ENCODE measurements around the gene AGPAT4. TPM values are rescaled to one million over a fixed set of nuclear protein-coding genes. Genes with fewer than 3 reads are reported as not detected.

The AGPAT4 gene
- total and polyA plus RNA-seq, 2 of the 4 experiments (the other 2 are of a cell fraction) = 3.6 to 3.8 TPM

DNA sequence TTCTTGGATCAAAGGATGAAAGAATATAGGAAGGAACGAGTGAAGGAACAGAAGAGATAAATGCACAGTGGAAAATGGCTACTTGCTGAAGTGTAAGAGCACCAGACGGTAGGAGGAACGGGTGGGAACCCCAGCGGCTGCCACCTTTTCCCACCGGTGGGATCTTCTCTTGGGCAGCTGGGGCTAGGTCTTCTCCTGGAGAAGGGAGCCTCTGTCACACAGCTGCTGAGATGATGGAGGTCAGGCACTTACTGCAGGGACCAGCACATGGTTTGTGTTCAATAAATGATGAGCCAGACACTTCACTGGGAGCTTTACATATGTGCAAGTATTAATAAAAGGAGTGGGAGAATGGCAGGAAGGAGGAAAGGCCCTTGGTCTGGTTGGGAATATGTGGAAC lies 123.7 kb downstream of the AGPAT4 start:
- H3K27ac ChIP-seq (ENCODE audit: insufficient read depth, low read length) = no peak overlapping the region
- WGBS, 2 experiments (ENCODE audit: extremely low coverage in 2 of 2, insufficient read length in 1 of 2) = 88% methylated on average over 1 of the region's 5 CpGs; no CpG with 5 or more reads in 1 of the 2 experiments
- POLR2A ChIA-PET (ENCODE audit: unreplicated experiment) = no interaction called here
- H2BK120ac ChIP-seq (ENCODE audit: low read depth, low read length) = no peak overlapping the region
- dilution Hi-C loops (cut with HindIII; ENCODE audit: low sequenced_read_pairs, unreplicated experiment) = no loop called here
- no peaks in the 10 kb centered on the region for H3K9me1 ChIP-seq (ENCODE audit: insufficient read depth, low read length)
- no peak overlapping the region for H2BK5ac ChIP-seq (ENCODE audit: low read depth, low read length, poor library complexity, severe bottlenecking)
- no peaks in the 10 kb centered on the region for H3K79me1 ChIP-seq (ENCODE audit: low read depth in 1 of 2, low read length in 2 of 2)
- in situ Hi-C loops (cut with MboI; ENCODE audit: low sequenced_read_pairs) = no loop called here
- TF ChIP-seq, protein P1, sequence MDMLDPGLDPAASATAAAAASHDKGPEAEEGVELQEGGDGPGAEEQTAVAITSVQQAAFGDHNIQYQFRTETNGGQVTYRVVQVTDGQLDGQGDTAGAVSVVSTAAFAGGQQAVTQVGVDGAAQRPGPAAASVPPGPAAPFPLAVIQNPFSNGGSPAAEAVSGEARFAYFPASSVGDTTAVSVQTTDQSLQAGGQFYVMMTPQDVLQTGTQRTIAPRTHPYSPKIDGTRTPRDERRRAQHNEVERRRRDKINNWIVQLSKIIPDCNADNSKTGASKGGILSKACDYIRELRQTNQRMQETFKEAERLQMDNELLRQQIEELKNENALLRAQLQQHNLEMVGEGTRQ (IDR thresholded peaks at IDR 0.05; ENCODE audit: low read depth, low read length) = no peak
- TF ChIP-seq, protein P2, sequence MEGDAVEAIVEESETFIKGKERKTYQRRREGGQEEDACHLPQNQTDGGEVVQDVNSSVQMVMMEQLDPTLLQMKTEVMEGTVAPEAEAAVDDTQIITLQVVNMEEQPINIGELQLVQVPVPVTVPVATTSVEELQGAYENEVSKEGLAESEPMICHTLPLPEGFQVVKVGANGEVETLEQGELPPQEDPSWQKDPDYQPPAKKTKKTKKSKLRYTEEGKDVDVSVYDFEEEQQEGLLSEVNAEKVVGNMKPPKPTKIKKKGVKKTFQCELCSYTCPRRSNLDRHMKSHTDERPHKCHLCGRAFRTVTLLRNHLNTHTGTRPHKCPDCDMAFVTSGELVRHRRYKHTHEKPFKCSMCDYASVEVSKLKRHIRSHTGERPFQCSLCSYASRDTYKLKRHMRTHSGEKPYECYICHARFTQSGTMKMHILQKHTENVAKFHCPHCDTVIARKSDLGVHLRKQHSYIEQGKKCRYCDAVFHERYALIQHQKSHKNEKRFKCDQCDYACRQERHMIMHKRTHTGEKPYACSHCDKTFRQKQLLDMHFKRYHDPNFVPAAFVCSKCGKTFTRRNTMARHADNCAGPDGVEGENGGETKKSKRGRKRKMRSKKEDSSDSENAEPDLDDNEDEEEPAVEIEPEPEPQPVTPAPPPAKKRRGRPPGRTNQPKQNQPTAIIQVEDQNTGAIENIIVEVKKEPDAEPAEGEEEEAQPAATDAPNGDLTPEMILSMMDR (conservative IDR thresholded peaks at IDR 0.05; ENCODE audit: low read depth, low read length) = no peak
- TF ChIP-seq RCOR1 (IDR thresholded peaks at IDR 0.05; ENCODE audit: insufficient replicate concordance, low read length) (no peak), CEBPB (IDR thresholded peaks at IDR 0.05; ENCODE audit: low read depth, low read length) (no peak), MAZ (IDR thresholded peaks at IDR 0.05; ENCODE audit: borderline replicate concordance, low read depth, low read length) (no peak), SMC3 (IDR thresholded peaks at IDR 0.05; ENCODE audit: low read depth, low read length) (no peak), POLR2A (IDR thresholded peaks at IDR 0.05; ENCODE audit: low read depth, low read length) (no peak), FOS (IDR thresholded peaks at IDR 0.05; ENCODE audit: low read depth, low read length) (no peak), NFE2L2 (IDR thresholded peaks at IDR 0.05; ENCODE audit: low read depth, low read length) (no peak), BHLHE40 (IDR thresholded peaks at IDR 0.05; ENCODE audit: low read depth, low read length) (no peak), RFX5 (IDR thresholded peaks at IDR 0.05; ENCODE audit: low read depth, low read length) (no peak)
- TF ChIP-seq, protein P3, sequence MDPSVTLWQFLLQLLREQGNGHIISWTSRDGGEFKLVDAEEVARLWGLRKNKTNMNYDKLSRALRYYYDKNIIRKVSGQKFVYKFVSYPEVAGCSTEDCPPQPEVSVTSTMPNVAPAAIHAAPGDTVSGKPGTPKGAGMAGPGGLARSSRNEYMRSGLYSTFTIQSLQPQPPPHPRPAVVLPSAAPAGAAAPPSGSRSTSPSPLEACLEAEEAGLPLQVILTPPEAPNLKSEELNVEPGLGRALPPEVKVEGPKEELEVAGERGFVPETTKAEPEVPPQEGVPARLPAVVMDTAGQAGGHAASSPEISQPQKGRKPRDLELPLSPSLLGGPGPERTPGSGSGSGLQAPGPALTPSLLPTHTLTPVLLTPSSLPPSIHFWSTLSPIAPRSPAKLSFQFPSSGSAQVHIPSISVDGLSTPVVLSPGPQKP (IDR thresholded peaks at IDR 0.05; ENCODE audit: borderline replicate concordance, low read depth, low read length) = no peak
- no peak overlapping the region for H4K91ac ChIP-seq (ENCODE audit: insufficient read depth, low read depth, low read length)
- CTCF ChIA-PET = interaction anchor here (1.2 kb wide), 2 partner anchors 140 to 221 kb away, joined by 3 read pairs; no protein-coding TSS in a partner anchor
- no peak overlapping the region for H2BK15ac ChIP-seq (ENCODE audit: low read depth, low read length)
- DNase-seq (no peak), ATAC-seq (ENCODE audit: low read depth) (no peak)
- H3K27me3 ChIP-seq (ENCODE audit: control insufficient read depth, insufficient read depth, low read length) = no peaks in the 10 kb centered on the region
- H3K4me1 ChIP-seq (ENCODE audit: control insufficient read depth, insufficient read depth, low read length) = no peaks in the 10 kb centered on the region
- no peak overlapping the region for H2AK5ac ChIP-seq (ENCODE audit: low read depth, low read length)
- H3K36me3 ChIP-seq (ENCODE audit: control insufficient read depth, insufficient read depth, low read length) = peaks cover 9% of the 10 kb centered on the region
- H3K4me2 ChIP-seq (ENCODE audit: low read depth, low read length) = no peak overlapping the region
- H2AK9ac ChIP-seq (replicated peaks; ENCODE audit: low read depth, low read length, poor library complexity) = no peak overlapping the region
- H2AFZ ChIP-seq (replicated peaks; ENCODE audit: low read length, poor library complexity) = no peak overlapping the region
- H3K18ac ChIP-seq (ENCODE audit: low read depth, low read length) = no peak overlapping the region
- intact Hi-C loops (cut with micrococcal nuclease) = no loop called here
- H4K20me1 ChIP-seq (ENCODE audit: insufficient read depth, low read length) = no peaks in the 10 kb centered on the region
- H3K14ac ChIP-seq (replicated peaks; ENCODE audit: low read depth, low read length) = no peak overlapping the region
- H3K56ac ChIP-seq (ENCODE audit: extremely low read depth, insufficient read depth, low read length) = no peak overlapping the region
- no TSS peak for BruUV-seq (replicated peaks)
- H3K23ac ChIP-seq (ENCODE audit: low read depth, low read length) = no peak overlapping the region
- no peak overlapping the region for H3K4me3 ChIP-seq (ENCODE audit: insufficient read depth, low read depth, low read length)
- no peak overlapping the region for H3K9ac ChIP-seq (ENCODE audit: low read depth, low read length)
- H3K4ac ChIP-seq (ENCODE audit: low read depth, low read length) = no peak overlapping the region
- H4K8ac ChIP-seq (ENCODE audit: low read depth in 2 of 2, low read length in 2 of 2) = no peak overlapping the region
- H2BK20ac ChIP-seq (ENCODE audit: low read depth, low read length) = no peak overlapping the region
- H4K5ac ChIP-seq (ENCODE audit: low read depth, low read length) = no peak overlapping the region
- H3K9me3 ChIP-seq (ENCODE audit: control insufficient read depth, insufficient read depth, low read length) = no peaks in the 10 kb centered on the region
